K562 (cell line): ENCODE results near the gene NPIPA3. TPM values are rescaled to one million over a fixed set of nuclear protein-coding genes. Genes with fewer than 3 reads are reported as not detected.
"Not testable (repeated sequence)": the region's sequence is repeated elsewhere in the genome, so short reads cannot be mapped to it uniquely, and the experiment has no call there.

ENCODE experiments used
- ATAC-seq: fragments of 200-7000 bp; cut with Tn5 transposase; 3 replicates; pipeline ENCODE4 v1.9.1; 2020; ENCODE audit warnings: moderate library complexity
- BruUV-seq: library from RNA; stranded (reverse); fragments of 400-500 nt; replicated peaks from 2 replicates; lab custom pipeline; 2021; lab: Mats Ljungman, UMichigan
- CTCF ChIA-PET: fragments of 300-600 bp; formaldehyde crosslinking; extraction: SDS; loops from one replicate; lab custom pipeline; 2021; ENCODE audit warnings: low intra/inter-chr PET ratio; lab: Yijun Ruan, JAX
- POLR2A ChIA-PET: fragments of 300-600, 350-650 bp; sonication (Branson Sonifier 250); formaldehyde crosslinking; extraction: SDS; loops from one replicate; lab custom pipeline; 2021; ENCODE audit warnings: antibody characterized with exemption, inconsistent platforms; lab: Yijun Ruan, JAX
- DNase-seq, 4 experiments: peaks; one replicate each; pipeline versions ENCODE4 v3.0.0 to v3.0.0-alpha.2; 2011 to 2018; ENCODE audit warnings: low spot score in 3 of 4, mixed read lengths in 3 of 4; ENCODE audit errors: extremely low read depth in 1 of 4
- FAIRE-seq: peaks from 2 replicates; lab custom pipeline; 2011; peaks lifted over from hg19 to GRCh38; lab: Jason Lieb, UNC
- H2AFZ ChIP-seq: 2 replicates; pipeline ENCODE4 v1.6.0; 2011; ENCODE audit warnings: low read depth, low read length, control low read depth, inconsistent platforms
- H3K27ac ChIP-seq: fragments of 200-600 bp; 3 replicates; pipeline ENCODE4 v1.8.0; 2011; ENCODE audit warnings: low read depth, mild to moderate bottlenecking, control low read depth, inconsistent platforms, low read length, moderate library complexity, mixed read lengths; ENCODE audit errors: extremely low read depth
- H3K27me3 ChIP-seq, 2 experiments: fragments of 300-600 bp in 1 of 2; 2 replicates in 1 of 2; 3 replicates in 1 of 2; pipeline versions ENCODE4 v1.6.0 to v1.8.0; 2011; ENCODE audit warnings: inconsistent platforms in 2 of 2, low read length in 2 of 2, mild to moderate bottlenecking in 1 of 2, mixed read lengths in 1 of 2, moderate library complexity in 1 of 2; ENCODE audit not compliant: control insufficient read depth in 2 of 2, insufficient read depth in 2 of 2
- H3K36me3 ChIP-seq: fragments of 300-600 bp; 3 replicates; pipeline ENCODE4 v1.8.0; 2011; ENCODE audit warnings: mild to moderate bottlenecking, low read length, inconsistent platforms; ENCODE audit not compliant: control insufficient read depth, insufficient read depth
- H3K4me1 ChIP-seq, 2 experiments: fragments of 200-600 bp in 1 of 2; replicated peaks in 1 of 2; 2 replicates in 1 of 2; 3 replicates in 1 of 2; pipeline versions ENCODE4 v1.5.1 to v1.8.0; 2011; ENCODE audit warnings: inconsistent platforms in 2 of 2, low read length in 2 of 2, mild to moderate bottlenecking in 1 of 2, mixed read lengths in 1 of 2, moderate library complexity in 1 of 2; ENCODE audit not compliant: control insufficient read depth in 2 of 2, insufficient read depth in 2 of 2
- H3K4me2 ChIP-seq: 2 replicates; pipeline ENCODE4 v1.6.1; 2011; ENCODE audit warnings: low read length, control low read depth, inconsistent platforms, mixed read lengths; ENCODE audit not compliant: insufficient read depth
- H3K4me3 ChIP-seq: fragments of 200-600 bp; sonication (generic), shearing (Covaris generic); 2 replicates; pipeline ENCODE4 v1.5.1; 2016; ENCODE audit warnings: control low read depth, inconsistent platforms
- H3K79me2 ChIP-seq: fragments of 200-600 bp; 3 replicates; pipeline ENCODE4 v1.8.0; 2011; ENCODE audit warnings: low read length, inconsistent platforms; ENCODE audit not compliant: control insufficient read depth, insufficient read depth
- H3K9ac ChIP-seq, 2 experiments: 2 replicates each; pipeline versions ENCODE4 v1.6.0 to v1.6.1; 2011; ENCODE audit warnings: low read depth in 2 of 2, low read length in 2 of 2, control low read depth in 1 of 2, inconsistent platforms in 1 of 2, mild to moderate bottlenecking in 1 of 2, mixed read lengths in 1 of 2; ENCODE audit not compliant: insufficient read depth in 1 of 2
- H3K9me1 ChIP-seq: one replicate; pipeline ENCODE4 v1.6.0; 2011; ENCODE audit warnings: inconsistent platforms, mild to moderate bottlenecking, low read length, moderate library complexity; ENCODE audit not compliant: control insufficient read depth, insufficient read depth
- H3K9me3 ChIP-seq: replicated peaks from 2 replicates; pipeline ENCODE4 v1.5.1; 2011; ENCODE audit warnings: low read depth, low read length, inconsistent platforms; ENCODE audit not compliant: control insufficient read depth, insufficient read depth
- H4K20me1 ChIP-seq: replicated peaks from 2 replicates; pipeline ENCODE4 v1.6.1; 2011; ENCODE audit warnings: low read length, inconsistent platforms, mixed read lengths; ENCODE audit not compliant: control insufficient read depth, insufficient read depth
- WGBS: fragments of 100-300 bp; shearing (Covaris generic); methylation state at CpG from one replicate; pipeline ENCODE4 v1.1.6; 2016; ENCODE audit warnings: low coverage, mixed read lengths; ENCODE audit not compliant: insufficient coverage; ENCODE audit errors: missing lambda C conversion rate; 5-methylcytosine and 5-hydroxymethylcytosine counted together
- in situ Hi-C: fragments of 300-500 bp; cut with MboI; formaldehyde crosslinking; loops from 4 replicates; pipeline ENCODE4 v1.15.0; 2018; ENCODE audit warnings: inconsistent platforms, mixed read lengths
- intact Hi-C: fragments of 100-400 bp; cut with micrococcal nuclease; formaldehyde crosslinking; loops from 2 replicates; pipeline ENCODE4 v1.14.2; 2022
- polyA plus RNA-seq, 8 experiments: library from polyadenylated mRNA; depleted of rRNA in 4 of 8; stranded (reverse) in 5 of 8; unstranded in 3 of 8; fragments of >200 nt; fragmentation: Nextera tagmentation in 2 of 8; fragmentation: Illumina TruSeq in 1 of 8; extraction: Ambion mirVana in 2 of 8; extraction: Trizol in 1 of 8; gene quantifications; 2 replicates each; pipeline versions ENCODE4 v1.2.1 to v1.2.3, GENCODE V29; 2011 to 2014; ENCODE audit warnings: inconsistent platforms in 1 of 8, missing spikeins in 1 of 8
- total RNA-seq, 7 experiments: library from RNA; depleted of rRNA in 6 of 7; stranded (reverse); fragments of >200 nt in 6 of 7; fragmentation: Illumina TruSeq in 2 of 7; extraction: Trizol in 2 of 7; gene quantifications; 2 replicates each; pipeline versions ENCODE4 v1.2.1 to v1.2.3, GENCODE V29; 2011 to 2021; ENCODE audit warnings: low replicate concordance in 1 of 7

Gene NPIPA3
- total and polyA plus RNA-seq, 9 of the 15 experiments (the other 6 are each of a cell fraction or from before 2014, with no cell fraction given): 1.1 to 6.6 (median 2.0) TPM

DNA sequence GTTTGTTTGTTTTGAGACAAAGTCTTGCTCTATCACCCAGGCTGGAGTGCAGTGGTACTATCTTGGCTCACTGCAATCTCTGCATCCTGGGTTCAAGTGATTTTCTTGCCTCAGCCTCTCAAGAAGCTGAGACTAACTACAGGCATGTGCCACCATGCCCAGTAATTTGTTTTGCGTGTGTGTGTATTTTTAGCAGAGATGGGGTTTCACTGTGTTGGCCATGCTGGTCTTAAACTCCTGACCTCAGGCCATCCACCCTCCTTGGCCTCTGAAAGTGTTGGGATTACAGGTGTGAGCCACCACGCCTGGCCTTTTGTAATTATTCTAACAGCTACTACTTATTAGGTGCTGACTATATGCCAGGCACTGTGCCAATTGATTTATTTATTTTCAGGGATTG is 72.4 kb downstream of the NPIPA3 start:
- BruUV-seq, CTCF ChIA-PET, intact Hi-C loops: not testable (repeated sequence)

More for the DNA sequence above, 72.4 kb downstream of the NPIPA3 start:
- H3K9me1 ChIP-seq, H3K27ac ChIP-seq, H3K27me3 ChIP-seq, H4K20me1 ChIP-seq, POLR2A ChIA-PET, H2AFZ ChIP-seq, H3K9me3 ChIP-seq, H3K36me3 ChIP-seq, H3K4me2 ChIP-seq, H3K4me1 ChIP-seq, DNase-seq, H3K4me3 ChIP-seq, ATAC-seq, FAIRE-seq, H3K79me2 ChIP-seq, H3K9ac ChIP-seq: not testable (repeated sequence)
- WGBS: 0% methylated on average over 1 of the region's 2 CpGs
- in situ Hi-C loops: loop anchor here (10.0 kb wide), 1 partner anchor 579 kb away; no protein-coding TSS in a partner anchor

Other genes starting within 250 kb of the NPIPA3 start
- 23.6 and 29.6 TPM in 2 replicates for gene PARN, start 73.2 kb upstream of the NPIPA3 start, total RNA-seq (2014; rRNA removed)
- 41.3 and 50.3 TPM in 2 replicates for gene PARN, start 73.2 kb upstream of the NPIPA3 start, total RNA-seq (2014; rRNA removed; fragmentation: Illumina TruSeq; extraction: Trizol)
- 44.8 and 48.1 TPM in 2 replicates for gene PARN, start 73.2 kb upstream of the NPIPA3 start, total RNA-seq (2015; rRNA removed; fragmentation: Illumina TruSeq; extraction: Trizol)
- gene PARN, start 73.2 kb upstream of the NPIPA3 start, total RNA-seq (2021): 30.5 and 36.3 TPM in 2 replicates
- gene PARN, start 73.2 kb upstream of the NPIPA3 start, polyA plus RNA-seq (2011; rRNA removed): 33.6 and 40.4 TPM in 2 replicates
- gene PARN, start 73.2 kb upstream of the NPIPA3 start, polyA plus RNA-seq (2014; fragmentation: Illumina TruSeq; extraction: Trizol): 47.0 and 51.3 TPM in 2 replicates
- 10 to 100 TPM in 1 of 2 experiments, 1 to 10 TPM in 1; 9.6 to 18.5 TPM for gene PARN, start 73.2 kb upstream of the NPIPA3 start, polyA plus RNA-seq (2014; fragmentation: Nextera tagmentation; extraction: Ambion mirVana)
- gene PARN, start 73.2 kb upstream of the NPIPA3 start, polyA plus RNA-seq (2014; rRNA removed): 42.1 and 45.9 TPM in 2 replicates
- gene BFAR, start 70.5 kb upstream of the NPIPA3 start, total RNA-seq (2014; rRNA removed): 42.8 and 45.0 TPM in 2 replicates
- gene BFAR, start 70.5 kb upstream of the NPIPA3 start, total RNA-seq (2014; rRNA removed; fragmentation: Illumina TruSeq; extraction: Trizol): 62.5 and 81.4 TPM in 2 replicates
- 58.1 and 60.4 TPM in 2 replicates for gene BFAR, start 70.5 kb upstream of the NPIPA3 start, total RNA-seq (2015; rRNA removed; fragmentation: Illumina TruSeq; extraction: Trizol)
- gene BFAR, start 70.5 kb upstream of the NPIPA3 start, total RNA-seq (2021): 53.5 and 58.2 TPM in 2 replicates
- gene BFAR, start 70.5 kb upstream of the NPIPA3 start, polyA plus RNA-seq (2011; rRNA removed): 54.1 and 71.9 TPM in 2 replicates
- gene BFAR, start 70.5 kb upstream of the NPIPA3 start, polyA plus RNA-seq (2014; fragmentation: Illumina TruSeq; extraction: Trizol): 82.6 and 82.8 TPM in 2 replicates
- 10 to 100 TPM; 55.2 to 57.7 TPM for gene BFAR, start 70.5 kb upstream of the NPIPA3 start, polyA plus RNA-seq (2014; fragmentation: Nextera tagmentation; extraction: Ambion mirVana)
- gene BFAR, start 70.5 kb upstream of the NPIPA3 start, polyA plus RNA-seq (2014; rRNA removed): 61.8 and 70.5 TPM in 2 replicates
- gene PLA2G10, start 9.1 kb upstream of the NPIPA3 start, total RNA-seq (2014; rRNA removed): not detected in 2 replicates
- not detected in 2 replicates for gene PLA2G10, start 9.1 kb upstream of the NPIPA3 start, total RNA-seq (2014; rRNA removed; fragmentation: Illumina TruSeq; extraction: Trizol)
- gene PLA2G10, start 9.1 kb upstream of the NPIPA3 start, total RNA-seq (2015; rRNA removed; fragmentation: Illumina TruSeq; extraction: Trizol): not detected in 2 replicates
- not detected in 2 replicates for gene PLA2G10, start 9.1 kb upstream of the NPIPA3 start, total RNA-seq (2021)
- gene PLA2G10, start 9.1 kb upstream of the NPIPA3 start, polyA plus RNA-seq (2011; rRNA removed): not detected in 2 replicates
- gene PLA2G10, start 9.1 kb upstream of the NPIPA3 start, polyA plus RNA-seq (2014; fragmentation: Illumina TruSeq; extraction: Trizol): not detected in 2 replicates
- not detected for gene PLA2G10, start 9.1 kb upstream of the NPIPA3 start, polyA plus RNA-seq (2014; fragmentation: Nextera tagmentation; extraction: Ambion mirVana)
- not detected in 2 replicates for gene PLA2G10, start 9.1 kb upstream of the NPIPA3 start, polyA plus RNA-seq (2014; rRNA removed)
- 2.0 TPM in 2 replicates for gene NPIPA2, start 39.1 kb downstream of the NPIPA3 start, total RNA-seq (2014; rRNA removed)
- 1.4 and 4.3 TPM in 2 replicates for gene NPIPA2, start 39.1 kb downstream of the NPIPA3 start, total RNA-seq (2014; rRNA removed; fragmentation: Illumina TruSeq; extraction: Trizol)
- gene NPIPA2, start 39.1 kb downstream of the NPIPA3 start, total RNA-seq (2015; rRNA removed; fragmentation: Illumina TruSeq; extraction: Trizol): 4.0 and 4.3 TPM in 2 replicates
- 4.5 and 6.2 TPM in 2 replicates for gene NPIPA2, start 39.1 kb downstream of the NPIPA3 start, total RNA-seq (2021)
- gene NPIPA2, start 39.1 kb downstream of the NPIPA3 start, polyA plus RNA-seq (2011; rRNA removed): 0.83 and 1.3 TPM in 2 replicates
- gene NPIPA2, start 39.1 kb downstream of the NPIPA3 start, polyA plus RNA-seq (2014; fragmentation: Illumina TruSeq; extraction: Trizol): 2.1 and 6.6 TPM in 2 replicates
- gene NPIPA2, start 39.1 kb downstream of the NPIPA3 start, polyA plus RNA-seq (2014; fragmentation: Nextera tagmentation; extraction: Ambion mirVana): under 1 TPM; 0.14 to 0.23 TPM
- 3.9 and 5.1 TPM in 2 replicates for gene NPIPA2, start 39.1 kb downstream of the NPIPA3 start, polyA plus RNA-seq (2014; rRNA removed)
- gene NOMO1, start 130.3 kb downstream of the NPIPA3 start, total RNA-seq (2014; rRNA removed): 30.3 and 49.3 TPM in 2 replicates
- gene NOMO1, start 130.3 kb downstream of the NPIPA3 start, total RNA-seq (2014; rRNA removed; fragmentation: Illumina TruSeq; extraction: Trizol): 39.0 and 42.1 TPM in 2 replicates
- gene NOMO1, start 130.3 kb downstream of the NPIPA3 start, total RNA-seq (2015; rRNA removed; fragmentation: Illumina TruSeq; extraction: Trizol): 51.4 and 51.7 TPM in 2 replicates
- 74.2 and 76.9 TPM in 2 replicates for gene NOMO1, start 130.3 kb downstream of the NPIPA3 start, total RNA-seq (2021)
- gene NOMO1, start 130.3 kb downstream of the NPIPA3 start, polyA plus RNA-seq (2011; rRNA removed): 34.6 and 38.7 TPM in 2 replicates
- gene NOMO1, start 130.3 kb downstream of the NPIPA3 start, polyA plus RNA-seq (2014; fragmentation: Illumina TruSeq; extraction: Trizol): 90.1 and 106 TPM in 2 replicates
- 10 to 100 TPM; 13.3 to 21.7 TPM for gene NOMO1, start 130.3 kb downstream of the NPIPA3 start, polyA plus RNA-seq (2014; fragmentation: Nextera tagmentation; extraction: Ambion mirVana)
- 27.2 and 36.5 TPM in 2 replicates for gene NOMO1, start 130.3 kb downstream of the NPIPA3 start, polyA plus RNA-seq (2014; rRNA removed)
- 18.8 and 22.6 TPM in 2 replicates for gene NPIPA1, start 234.0 kb downstream of the NPIPA3 start, total RNA-seq (2014; rRNA removed)
- gene NPIPA1, start 234.0 kb downstream of the NPIPA3 start, total RNA-seq (2014; rRNA removed; fragmentation: Illumina TruSeq; extraction: Trizol): 18.5 and 21.2 TPM in 2 replicates
- gene NPIPA1, start 234.0 kb downstream of the NPIPA3 start, total RNA-seq (2015; rRNA removed; fragmentation: Illumina TruSeq; extraction: Trizol): 22.3 and 27.2 TPM in 2 replicates
- gene NPIPA1, start 234.0 kb downstream of the NPIPA3 start, total RNA-seq (2021): 45.4 and 48.7 TPM in 2 replicates
- 35.9 and 49.4 TPM in 2 replicates for gene NPIPA1, start 234.0 kb downstream of the NPIPA3 start, polyA plus RNA-seq (2011; rRNA removed)
- gene NPIPA1, start 234.0 kb downstream of the NPIPA3 start, polyA plus RNA-seq (2014; fragmentation: Illumina TruSeq; extraction: Trizol): 27.2 and 36.1 TPM in 2 replicates
- 1 to 10 TPM; 8.2 TPM for gene NPIPA1, start 234.0 kb downstream of the NPIPA3 start, polyA plus RNA-seq (2014; fragmentation: Nextera tagmentation; extraction: Ambion mirVana)
- 38.9 and 44.7 TPM in 2 replicates for gene NPIPA1, start 234.0 kb downstream of the NPIPA3 start, polyA plus RNA-seq (2014; rRNA removed)